K562 (cell line): ENCODE measurements around the gene SPINK8. TPM values are rescaled to one million over a fixed set of nuclear protein-coding genes. Genes with fewer than 3 reads are reported as not detected.

Experiments used
- BRF1 ChIP-seq: IDR thresholded peaks from 3 replicates; pipeline ENCODE4 v1.6.1; 2011; ENCODE audit warnings: borderline replicate concordance, mild to moderate bottlenecking; ENCODE audit not compliant: insufficient read length; ENCODE audit errors: extremely low read depth
- C11orf30 ChIP-seq: fragments of 450-650 bp; IDR thresholded peaks from 2 replicates; pipeline ENCODE4 v1.6.1; 2016; ENCODE audit warnings: low read depth, mild to moderate bottlenecking
- DACH1 ChIP-seq: fragments of 450-650 bp; IDR thresholded peaks from 2 replicates; pipeline ENCODE4 v1.6.1; 2018; ENCODE audit not compliant: partially characterized antibody
- E2F8 ChIP-seq: fragments of 450-650 bp; IDR thresholded peaks from 2 replicates; pipeline ENCODE4 v1.7.1; 2018; ENCODE audit warnings: mild to moderate bottlenecking, low read depth; ENCODE audit not compliant: partially characterized antibody
- ESRRB ChIP-seq: fragments of 250-450 bp; sonication (Bioruptor Pico); IDR thresholded peaks from 2 replicates; pipeline ENCODE4 v1.5.0; 2020; ENCODE audit warnings: mild to moderate bottlenecking, moderate library complexity, borderline replicate concordance
- FOXA3 ChIP-seq, 2 experiments: fragments of 450-650 bp in 1 of 2; sonication (generic) in 1 of 2; formaldehyde crosslinking; IDR thresholded peaks in 1 of 2; conservative IDR thresholded peaks in 1 of 2; 2 replicates each; pipeline versions ENCODE4 v1.4.0 to v1.8.0; 2020 to 2022; ENCODE audit warnings: mild to moderate bottlenecking in 2 of 2, missing genetic modification reagents in 1 of 2
- FOXJ2 ChIP-seq: fragments of 200-800 bp; sonication (Bioruptor generic); IDR thresholded peaks from 2 replicates; pipeline ENCODE4 v1.6.1; 2016; ENCODE audit warnings: missing genetic modification characterization, missing compliant biosample characterization
- FOXK2 ChIP-seq, 2 experiments: fragments of 450-650 bp; IDR thresholded peaks in 1 of 2; conservative IDR thresholded peaks in 1 of 2; 2 replicates each; pipeline ENCODE4 v1.6.1; 2016; ENCODE audit warnings: low read depth in 2 of 2, mild to moderate bottlenecking in 1 of 2
- HDAC3 ChIP-seq: fragments of 450-650 bp; IDR thresholded peaks from 2 replicates; pipeline ENCODE4 v1.6.1; 2018; ENCODE audit warnings: borderline replicate concordance, mild to moderate bottlenecking, moderate library complexity; ENCODE audit not compliant: partially characterized antibody
- HNRNPLL ChIP-seq: fragments of 200-400 bp; formaldehyde crosslinking; IDR thresholded peaks from 2 replicates; pipeline ENCODE4 v1.6.1; 2017; ENCODE audit warnings: low read length, low read depth, mild to moderate bottlenecking; ENCODE audit not compliant: poor library complexity, severe bottlenecking
- JUN ChIP-seq, 2 experiments: sonication (generic) in 1 of 2; formaldehyde crosslinking in 1 of 2; IDR thresholded peaks; 2 replicates each; pipeline versions ENCODE4 v1.6.1 to v1.8.0; 2012 to 2022; ENCODE audit warnings: borderline replicate concordance in 2 of 2, mild to moderate bottlenecking in 2 of 2, improper control_type of control experiment in 1 of 2, low read depth in 1 of 2, low read length in 1 of 2, missing genetic modification reagents in 1 of 2
- KAT2B ChIP-seq: IDR thresholded peaks from one replicate; pipeline ENCODE4 v1.6.1; 2012; ENCODE audit warnings: low read depth, mild to moderate bottlenecking, control low read depth, inconsistent platforms, low read length, moderate library complexity
- NFE2 ChIP-seq: IDR thresholded peaks from 2 replicates; pipeline ENCODE4 v1.6.1; 2014; ENCODE audit warnings: antibody characterized with exemption, low read depth
- NUFIP1 ChIP-seq: fragments of 450-650 bp; IDR thresholded peaks from 2 replicates; pipeline ENCODE4 v1.6.1; 2018; ENCODE audit not compliant: partially characterized antibody
- SAFB2 ChIP-seq: fragments of 200-400 bp; formaldehyde crosslinking; IDR thresholded peaks from 2 replicates; pipeline ENCODE4 v1.6.1; 2018; ENCODE audit warnings: borderline replicate concordance, low read length, low read depth, moderate library complexity; ENCODE audit not compliant: severe bottlenecking
- SUPT5H ChIP-seq: fragments of 450-650 bp; IDR thresholded peaks from 2 replicates; pipeline ENCODE4 v1.6.1; 2016
- TCF3 ChIP-seq: sonication (generic); formaldehyde crosslinking; IDR thresholded peaks from 2 replicates; pipeline ENCODE4 v1.4.0; 2020; ENCODE audit warnings: mild to moderate bottlenecking, missing genetic modification reagents
- TGIF2 ChIP-seq: sonication (generic); formaldehyde crosslinking; IDR thresholded peaks from 2 replicates; pipeline ENCODE4 v1.8.1; 2022; ENCODE audit warnings: mild to moderate bottlenecking, missing genetic modification reagents, moderate library complexity
- ZNF224 ChIP-seq: sonication (generic); formaldehyde crosslinking; IDR thresholded peaks from 2 replicates; pipeline ENCODE4 v1.8.0; 2022; ENCODE audit warnings: mild to moderate bottlenecking, missing genetic modification reagents
- polyA plus RNA-seq, 8 experiments: library from polyadenylated mRNA; depleted of rRNA in 4 of 8; stranded (reverse) in 5 of 8; unstranded in 3 of 8; fragments of >200 nt; fragmentation: Nextera tagmentation in 2 of 8; fragmentation: Illumina TruSeq in 1 of 8; extraction: Ambion mirVana in 2 of 8; extraction: Trizol in 1 of 8; gene quantifications; 2 replicates each; pipeline versions ENCODE4 v1.2.1 to v1.2.3, GENCODE V29; 2011 to 2014; ENCODE audit warnings: inconsistent platforms in 1 of 8, missing spikeins in 1 of 8
- total RNA-seq, 7 experiments: library from RNA; depleted of rRNA in 6 of 7; stranded (reverse); fragments of >200 nt in 6 of 7; fragmentation: Illumina TruSeq in 2 of 7; extraction: Trizol in 2 of 7; gene quantifications; 2 replicates each; pipeline versions ENCODE4 v1.2.1 to v1.2.3, GENCODE V29; 2011 to 2021; ENCODE audit warnings: low replicate concordance in 1 of 7
- TF ChIP-seq, protein P1 (sequence below), 2 experiments: IDR thresholded peaks; 2 replicates each; pipeline ENCODE4 v1.6.1; 2012; ENCODE audit warnings: improper control_type of control experiment in 2 of 2, low read depth in 2 of 2, low read length in 2 of 2, borderline replicate concordance in 1 of 2

The SPINK8 gene
- total and polyA plus RNA-seq, 9 of the 15 experiments (the other 6 are each of a cell fraction or from before 2014, with no cell fraction given): not detected

GRCh38 chr3:48301020-48301799 is 32.3 kb downstream of the SPINK8 start, which contains the start of gene NME6 (continued):
- TF ChIP-seq KAT2B: no peak
- TF ChIP-seq SAFB2: no peak
- no peak; the same call in 1 of the 2 replicates for TF ChIP-seq TCF3 (CRISPR knock-in tag)
- TF ChIP-seq, protein P1, sequence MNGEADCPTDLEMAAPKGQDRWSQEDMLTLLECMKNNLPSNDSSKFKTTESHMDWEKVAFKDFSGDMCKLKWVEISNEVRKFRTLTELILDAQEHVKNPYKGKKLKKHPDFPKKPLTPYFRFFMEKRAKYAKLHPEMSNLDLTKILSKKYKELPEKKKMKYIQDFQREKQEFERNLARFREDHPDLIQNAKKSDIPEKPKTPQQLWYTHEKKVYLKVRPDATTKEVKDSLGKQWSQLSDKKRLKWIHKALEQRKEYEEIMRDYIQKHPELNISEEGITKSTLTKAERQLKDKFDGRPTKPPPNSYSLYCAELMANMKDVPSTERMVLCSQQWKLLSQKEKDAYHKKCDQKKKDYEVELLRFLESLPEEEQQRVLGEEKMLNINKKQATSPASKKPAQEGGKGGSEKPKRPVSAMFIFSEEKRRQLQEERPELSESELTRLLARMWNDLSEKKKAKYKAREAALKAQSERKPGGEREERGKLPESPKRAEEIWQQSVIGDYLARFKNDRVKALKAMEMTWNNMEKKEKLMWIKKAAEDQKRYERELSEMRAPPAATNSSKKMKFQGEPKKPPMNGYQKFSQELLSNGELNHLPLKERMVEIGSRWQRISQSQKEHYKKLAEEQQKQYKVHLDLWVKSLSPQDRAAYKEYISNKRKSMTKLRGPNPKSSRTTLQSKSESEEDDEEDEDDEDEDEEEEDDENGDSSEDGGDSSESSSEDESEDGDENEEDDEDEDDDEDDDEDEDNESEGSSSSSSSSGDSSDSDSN (IDR thresholded peaks at IDR 0.05; ENCODE audit: borderline replicate concordance in 1 of 2, low read depth in 2 of 2, low read length in 2 of 2): peak in 1 of 2 experiments; percentile 51; a peak in 1 of 4 replicates
- TF ChIP-seq BRF1: no peak
- TF ChIP-seq FOXK2 (conservative IDR thresholded peaks at IDR 0.05 in 1 of 2, IDR thresholded peaks at IDR 0.05 in 1 of 2; ENCODE audit: low read depth in 2 of 2): no peak
- peak; percentile 58; the same call in 1 of the 2 replicates for TF ChIP-seq JUN (IDR thresholded peaks at IDR 0.05; ENCODE audit: borderline replicate concordance, low read depth, low read length)
- no peak for TF ChIP-seq JUN (CRISPR knock-in tag; IDR thresholded peaks at IDR 0.05; ENCODE audit: borderline replicate concordance)
- TF ChIP-seq HNRNPLL: peak; percentile 74
- peak; percentile 77 for TF ChIP-seq C11orf30
- 0 out of 2 replicates have a peak, but pooled peaks have one; percentile 80 for TF ChIP-seq ZNF224 (CRISPR knock-in tag)
- TF ChIP-seq FOXA3 (CRISPR knock-in tag; conservative IDR thresholded peaks at IDR 0.05 in 1 of 2, IDR thresholded peaks at IDR 0.05 in 1 of 2): peak in 1 of 2 experiments; percentile 50; a peak in 1 of 4 replicates
- peak; percentile 57; the same call in 1 of the 2 replicates for TF ChIP-seq FOXJ2 (tag)
- TF ChIP-seq TGIF2 (CRISPR knock-in tag): 0 out of 2 replicates have a peak, but pooled peaks have one; percentile 58
- TF ChIP-seq NFE2: peak; percentile 83
- TF ChIP-seq ESRRB (CRISPR knock-in tag): no peak
- peak; percentile 42 for TF ChIP-seq E2F8
- TF ChIP-seq SUPT5H: peak; percentile 78
- TF ChIP-seq HDAC3: no peak
- TF ChIP-seq NUFIP1: no peak
- TF ChIP-seq DACH1: peak; percentile 66
